Choroid plexus epithelial cell (primary cell): ENCODE data around the gene BAG1.

Experiments
- DNase-seq: peaks from one replicate; pipeline ENCODE4 v3.0.0-alpha.2; 2010; ENCODE audit warnings: low read depth
- H3K4me3 ChIP-seq: 2 replicates; pipeline ENCODE4 v1.5.1; 2011; ENCODE audit warnings: low read depth, mild to moderate bottlenecking, control low read depth, low read length, moderate library complexity
- TF ChIP-seq, protein P1 (sequence below): conservative IDR thresholded peaks from 2 replicates; pipeline ENCODE4 v1.5.1; 2011; ENCODE audit warnings: low read depth, mild to moderate bottlenecking, control low read depth, inconsistent platforms, low read length, moderate library complexity

BAG1 gene

DNA sequence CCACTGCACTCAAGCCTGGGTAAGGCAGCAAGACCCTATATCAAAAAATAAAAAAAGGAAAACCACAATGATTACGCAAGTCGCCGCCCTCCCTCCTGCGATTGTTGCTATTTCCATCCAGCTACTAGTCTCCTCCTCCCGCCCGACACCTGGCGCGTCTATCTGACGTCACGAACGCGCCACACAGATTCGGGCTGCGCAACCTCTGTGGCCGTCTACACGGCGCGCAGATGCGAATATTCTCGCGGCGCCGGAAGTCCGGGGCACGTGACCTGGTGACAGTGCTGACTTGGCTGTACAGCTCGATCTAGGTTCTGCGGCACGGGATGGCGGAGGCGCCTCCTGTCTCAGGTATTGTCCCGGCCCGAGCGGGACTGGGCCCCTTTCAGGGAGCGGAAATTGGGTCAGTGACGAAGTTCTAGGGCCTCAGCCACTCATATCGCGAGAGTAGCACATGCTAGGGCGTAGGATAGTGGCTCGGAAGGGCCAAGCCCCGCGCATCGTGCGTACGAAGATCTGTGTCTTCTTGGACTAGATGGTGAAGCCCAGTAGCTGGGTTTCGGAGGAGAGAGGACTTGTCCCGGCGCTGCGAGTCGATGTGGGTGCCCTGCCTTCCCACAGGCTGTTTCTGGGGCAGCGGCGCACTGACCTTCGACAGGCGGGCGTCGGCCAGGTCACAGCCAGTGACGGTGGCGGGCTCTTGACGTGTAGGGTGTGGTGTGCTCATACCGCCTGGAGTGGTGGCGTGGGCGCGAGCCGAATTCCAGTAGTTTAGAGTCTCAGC lies 25.9 kb upstream of the BAG1 start, which contains the start of gene NFX1:
Gene NFX1, plus strand, starts transcription at position 270 of the 784 bp plus-strand sequence. Its CDS starts 57 bp downstream, at position 327.
- peak within 1 kb of the TSS; percentile 94 for H3K4me3 ChIP-seq
- TF ChIP-seq, protein P1, sequence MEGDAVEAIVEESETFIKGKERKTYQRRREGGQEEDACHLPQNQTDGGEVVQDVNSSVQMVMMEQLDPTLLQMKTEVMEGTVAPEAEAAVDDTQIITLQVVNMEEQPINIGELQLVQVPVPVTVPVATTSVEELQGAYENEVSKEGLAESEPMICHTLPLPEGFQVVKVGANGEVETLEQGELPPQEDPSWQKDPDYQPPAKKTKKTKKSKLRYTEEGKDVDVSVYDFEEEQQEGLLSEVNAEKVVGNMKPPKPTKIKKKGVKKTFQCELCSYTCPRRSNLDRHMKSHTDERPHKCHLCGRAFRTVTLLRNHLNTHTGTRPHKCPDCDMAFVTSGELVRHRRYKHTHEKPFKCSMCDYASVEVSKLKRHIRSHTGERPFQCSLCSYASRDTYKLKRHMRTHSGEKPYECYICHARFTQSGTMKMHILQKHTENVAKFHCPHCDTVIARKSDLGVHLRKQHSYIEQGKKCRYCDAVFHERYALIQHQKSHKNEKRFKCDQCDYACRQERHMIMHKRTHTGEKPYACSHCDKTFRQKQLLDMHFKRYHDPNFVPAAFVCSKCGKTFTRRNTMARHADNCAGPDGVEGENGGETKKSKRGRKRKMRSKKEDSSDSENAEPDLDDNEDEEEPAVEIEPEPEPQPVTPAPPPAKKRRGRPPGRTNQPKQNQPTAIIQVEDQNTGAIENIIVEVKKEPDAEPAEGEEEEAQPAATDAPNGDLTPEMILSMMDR: no peak
- peak; percentile 99 for DNase-seq

DNA sequence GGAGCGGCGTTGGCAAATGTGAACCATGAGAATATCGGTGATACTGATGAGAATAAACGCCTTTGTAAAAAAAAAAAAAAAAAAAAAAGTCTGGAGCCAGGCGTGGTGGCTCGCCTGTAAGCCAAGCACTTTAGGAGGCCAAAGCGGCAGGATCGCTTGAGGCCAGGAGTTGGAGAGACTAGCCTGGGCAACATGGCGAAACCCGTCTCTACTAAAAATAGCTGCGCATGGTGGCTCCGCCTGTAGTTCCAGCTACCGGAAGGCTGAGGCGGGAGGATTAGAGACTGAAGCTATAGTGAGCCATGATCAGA lies 25.4 kb upstream of the BAG1 start:
- no peak for DNase-seq
- H3K4me3 ChIP-seq: peak overlapping the region; percentile 94
- TF ChIP-seq, protein P1: no peak

DNA sequence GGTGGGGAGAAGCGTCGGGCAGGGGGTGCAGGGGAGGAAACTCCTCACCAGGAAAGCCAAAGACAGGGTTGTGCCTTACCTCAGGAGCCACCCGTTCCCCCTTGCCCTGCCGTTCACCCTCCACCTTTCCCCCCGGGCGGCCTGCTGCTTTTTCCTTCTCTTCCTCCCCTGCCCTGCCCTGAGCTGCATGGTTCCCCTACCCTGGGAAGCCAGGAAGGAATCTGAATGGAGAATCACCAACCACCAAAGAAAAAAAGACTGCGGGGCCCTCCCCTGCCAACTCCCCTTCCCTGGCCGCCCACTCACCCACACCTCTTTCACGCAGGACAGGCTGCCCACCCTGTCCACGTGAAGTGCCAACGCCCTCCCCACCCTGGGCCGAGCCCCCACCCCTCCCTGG lies 25.0 kb upstream of the BAG1 start:
- H3K4me3 ChIP-seq: peak overlapping the region; percentile 17
- DNase-seq: peak; percentile 19
- TF ChIP-seq, protein P1: no peak

DNA sequence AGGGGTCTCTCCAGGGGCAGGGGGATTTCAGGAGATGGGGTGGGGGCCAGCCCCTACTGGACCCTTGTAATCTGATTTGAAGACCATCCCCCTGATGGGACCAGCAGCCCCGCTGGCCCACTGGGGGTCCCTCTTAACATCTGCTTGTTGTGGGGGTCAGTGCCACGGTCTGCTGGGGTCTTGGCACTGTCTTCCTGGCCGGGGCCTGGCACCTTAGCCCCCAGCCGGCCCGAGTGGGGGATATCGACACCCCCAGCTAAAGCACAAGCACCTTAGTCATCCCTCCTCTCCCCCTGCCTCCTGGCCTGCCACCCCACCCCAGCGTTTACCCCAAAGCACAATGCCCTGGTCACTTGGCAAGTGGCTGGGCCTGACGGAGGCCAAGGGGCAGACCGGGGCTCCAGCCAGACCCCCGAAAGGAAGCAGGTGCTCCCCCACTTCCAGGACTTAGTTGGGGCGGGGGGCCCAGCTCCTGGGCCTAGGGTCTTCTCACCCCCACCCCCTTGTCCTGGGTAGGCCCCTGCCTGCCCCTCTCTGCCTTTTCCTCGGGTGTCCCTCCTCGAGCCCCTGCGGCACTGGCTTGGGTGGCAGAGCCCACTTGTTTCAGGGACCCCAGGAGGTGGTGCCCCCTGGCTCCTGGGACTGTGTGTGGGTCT lies 24.4 kb upstream of the BAG1 start:
- no peak for DNase-seq
- TF ChIP-seq, protein P1: no peak
- H3K4me3 ChIP-seq: no peak overlapping the region

DNA sequence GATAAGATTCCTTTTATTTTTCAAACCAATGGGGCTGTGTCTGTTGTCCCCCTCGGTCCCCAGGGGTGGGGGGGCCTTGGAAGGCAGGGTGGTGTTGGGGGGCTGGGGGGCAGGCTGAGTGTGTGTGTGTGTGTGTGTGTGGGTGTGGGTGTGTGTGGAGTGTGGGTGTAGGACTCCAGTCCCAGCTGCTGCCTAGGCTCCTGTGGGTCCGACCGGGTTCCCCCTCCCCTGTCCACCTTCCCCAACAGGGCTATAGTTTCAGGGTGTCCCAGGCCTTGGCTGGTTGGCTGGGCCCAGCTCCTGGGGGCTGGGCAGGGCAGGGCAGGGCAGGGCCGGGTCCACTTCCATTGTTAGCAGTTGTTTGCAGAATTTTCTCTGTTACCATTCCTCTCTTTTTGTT lies 23.7 kb upstream of the BAG1 start:
- no peak overlapping the region for H3K4me3 ChIP-seq
- no peak for DNase-seq
- TF ChIP-seq, protein P1: no peak

DNA sequence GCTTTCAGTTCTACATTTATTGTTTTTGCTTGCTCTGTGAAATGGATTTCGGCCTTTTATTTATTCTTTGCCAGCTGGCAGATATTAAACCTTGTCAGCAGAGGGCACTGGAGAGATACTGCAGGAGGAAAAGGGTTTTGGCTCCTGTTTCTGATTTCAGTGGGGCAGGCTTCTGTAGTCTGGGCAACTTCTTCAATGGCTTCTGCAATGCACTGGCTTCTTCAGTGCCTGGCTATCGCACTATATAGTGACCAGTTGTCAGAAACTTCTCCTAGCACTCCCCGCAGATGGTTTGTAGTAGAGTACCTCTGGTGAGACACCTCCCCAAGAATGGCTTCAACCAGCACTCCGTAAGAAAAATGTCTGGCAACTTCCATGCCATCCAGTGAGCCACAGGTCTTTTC lies 22.6 kb upstream of the BAG1 start:
- peak; percentile 85 for DNase-seq
- TF ChIP-seq, protein P1: peak; percentile 84
- H3K4me3 ChIP-seq: no peak overlapping the region
